GM21515 (cell line): Measurements from ENCODE around the gene CCDC188.

Experiments used
- ATAC-seq: cut with Tn5 transposase; IDR thresholded peaks from one replicate; pipeline ENCODE4 v1.9.1; 2021; ENCODE audit not compliant: unreplicated experiment

The CCDC188 gene

DNA sequence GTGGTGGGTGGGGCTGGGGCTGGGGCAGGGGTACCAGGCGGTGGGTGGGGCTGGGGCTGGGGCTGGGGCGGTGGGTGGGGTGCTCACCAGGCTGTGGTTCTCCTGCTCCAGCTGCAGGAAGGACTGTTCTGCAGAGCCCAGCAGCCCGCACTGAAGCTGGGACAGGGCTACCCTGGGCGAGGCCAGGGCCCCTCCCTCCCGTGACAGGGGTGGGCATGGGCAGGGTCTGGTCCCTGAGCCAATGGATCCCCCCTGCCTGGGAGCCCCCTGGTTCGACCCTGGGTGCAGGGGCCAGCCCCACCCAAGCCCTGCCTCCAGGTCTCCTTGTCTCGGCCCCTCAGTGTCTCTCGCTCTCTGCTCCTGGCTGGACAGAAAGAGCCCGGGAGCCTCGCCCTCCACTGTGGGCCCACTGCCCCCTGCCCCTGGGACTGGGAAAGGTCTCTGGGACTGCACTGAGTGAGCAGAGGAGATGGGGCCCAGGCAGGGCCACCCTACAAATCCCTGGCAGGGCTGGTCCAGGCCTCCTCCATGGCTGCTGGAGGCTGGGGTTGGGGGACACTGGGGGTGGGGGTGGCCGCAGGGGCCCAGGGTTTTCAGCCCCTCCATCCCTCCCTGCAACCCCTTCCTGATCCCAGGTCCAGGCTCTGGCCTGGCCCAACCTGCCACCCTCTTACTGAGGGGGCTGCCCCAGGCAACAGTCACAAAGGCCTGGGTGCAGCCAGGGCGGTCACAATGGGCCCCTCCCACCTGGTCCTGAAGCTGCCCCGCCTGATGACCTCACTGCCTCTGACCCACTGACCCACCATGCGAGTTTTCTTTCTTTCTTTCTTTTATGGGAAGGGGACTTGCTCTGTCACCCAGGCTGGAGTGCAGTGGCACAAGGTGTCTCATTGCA is at the start of gene CCDC188:
Gene CCDC188, minus strand, starts transcription at position 675 of the 895 bp plus-strand sequence. Its CDS starts 69 bp downstream, at position 606.
- ATAC-seq: no peak

DNA sequence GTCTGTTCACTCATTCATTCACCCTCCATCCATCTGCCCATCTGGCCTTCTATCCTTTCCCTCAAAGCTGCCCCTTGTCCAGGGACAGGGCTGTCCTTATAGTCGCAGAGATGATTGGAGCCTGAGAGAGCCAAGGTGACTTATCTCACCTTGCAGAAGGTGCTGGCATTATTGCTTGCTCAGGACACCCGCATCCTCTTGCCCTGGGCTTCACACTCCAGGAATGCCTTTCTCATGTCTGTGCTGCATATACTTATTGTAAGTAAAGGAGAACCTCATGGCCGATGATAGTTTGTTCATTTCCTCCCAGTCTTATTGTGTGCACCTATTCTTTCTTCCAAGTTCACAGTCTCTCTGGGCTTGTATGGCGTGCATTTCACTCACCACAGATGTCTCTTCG is 49.1 kb upstream of the CCDC188 start:
- no peak for ATAC-seq

DNA sequence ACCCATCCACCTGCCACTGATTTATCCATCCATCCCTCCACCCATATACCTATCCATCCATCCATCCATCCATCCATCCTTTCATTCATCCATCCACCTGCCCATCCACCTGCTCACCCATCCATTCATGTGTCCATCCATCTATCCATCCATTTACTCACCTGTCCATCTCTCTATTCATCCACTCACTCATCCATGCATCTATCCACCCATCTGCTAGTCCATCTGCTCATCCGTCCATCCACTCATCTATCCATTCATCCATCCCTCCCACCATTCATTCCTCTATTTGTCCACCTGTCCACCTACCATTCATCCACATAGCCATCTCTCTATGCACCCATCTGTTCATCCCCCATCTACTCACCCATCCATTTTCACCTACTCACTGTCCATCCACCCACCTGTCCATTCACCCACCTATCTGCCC is 48.6 kb upstream of the CCDC188 start:
- ATAC-seq: no peak

DNA sequence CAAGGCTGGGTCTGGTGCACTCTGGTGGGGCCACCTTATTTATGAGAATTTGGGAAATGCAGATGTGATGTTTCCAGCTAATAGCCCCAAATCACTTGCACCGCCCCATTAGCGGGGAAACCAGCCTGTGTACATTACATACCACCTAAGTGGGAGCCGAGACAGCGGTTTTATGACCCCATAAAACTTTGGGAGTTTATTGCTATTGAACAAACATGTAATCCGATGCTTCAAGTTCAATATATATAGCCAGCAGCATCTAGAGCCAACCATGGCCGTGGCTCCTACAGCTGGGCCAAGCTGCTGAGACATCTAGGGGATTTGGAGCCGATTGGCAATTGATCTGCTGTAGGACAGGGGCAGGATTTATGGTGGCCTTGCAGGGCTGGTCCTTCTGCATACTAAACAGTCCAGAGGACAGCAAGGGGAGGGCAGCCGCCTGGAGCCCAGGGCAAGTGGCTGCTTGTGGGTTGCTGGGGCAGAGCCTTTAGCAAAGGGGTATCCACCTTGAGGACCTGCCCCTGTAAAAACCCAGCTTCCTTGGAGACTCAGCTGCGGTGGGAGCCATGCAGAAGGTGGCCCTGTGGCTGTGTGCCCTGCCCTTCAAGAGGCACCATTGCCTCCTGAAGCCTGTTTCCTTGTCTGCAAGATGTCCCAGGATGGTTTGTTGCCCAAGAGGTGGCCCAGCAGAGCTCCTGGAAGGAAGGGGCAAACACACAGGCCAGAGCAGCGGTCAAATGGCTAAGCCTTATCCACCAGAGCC is 47.9 kb upstream of the CCDC188 start:
- no peak for ATAC-seq

DNA sequence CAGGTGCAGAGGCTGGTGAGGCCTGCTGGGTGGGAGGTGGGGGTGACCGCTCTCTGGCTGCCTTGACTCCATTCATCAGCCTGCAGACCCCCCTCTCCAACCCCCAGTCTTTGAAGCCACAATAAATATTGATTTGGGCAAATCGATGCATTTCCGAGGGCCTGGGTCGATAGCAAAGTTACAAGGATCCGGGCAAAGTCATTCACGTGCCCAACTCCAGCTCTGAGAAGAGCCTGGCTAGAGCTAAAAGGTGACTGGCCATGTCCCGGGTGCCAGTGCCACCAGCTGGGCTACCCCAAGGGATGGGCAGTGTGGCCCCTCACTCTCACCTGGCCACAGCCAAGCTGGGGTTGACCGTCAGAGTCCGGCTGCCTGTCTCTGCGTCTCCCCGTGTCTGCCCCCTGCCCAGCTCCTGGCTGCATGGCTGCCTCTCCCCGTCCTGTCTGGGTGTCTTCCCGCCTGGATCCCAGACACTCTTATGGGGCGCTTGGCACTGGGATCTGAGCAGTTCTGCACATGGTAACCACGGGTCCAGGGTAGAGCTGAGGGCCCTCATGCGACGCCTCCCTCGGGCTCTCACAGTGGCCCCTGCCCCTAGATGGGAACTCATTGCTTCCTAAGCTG is 46.7 kb upstream of the CCDC188 start:
- ATAC-seq: no peak

DNA sequence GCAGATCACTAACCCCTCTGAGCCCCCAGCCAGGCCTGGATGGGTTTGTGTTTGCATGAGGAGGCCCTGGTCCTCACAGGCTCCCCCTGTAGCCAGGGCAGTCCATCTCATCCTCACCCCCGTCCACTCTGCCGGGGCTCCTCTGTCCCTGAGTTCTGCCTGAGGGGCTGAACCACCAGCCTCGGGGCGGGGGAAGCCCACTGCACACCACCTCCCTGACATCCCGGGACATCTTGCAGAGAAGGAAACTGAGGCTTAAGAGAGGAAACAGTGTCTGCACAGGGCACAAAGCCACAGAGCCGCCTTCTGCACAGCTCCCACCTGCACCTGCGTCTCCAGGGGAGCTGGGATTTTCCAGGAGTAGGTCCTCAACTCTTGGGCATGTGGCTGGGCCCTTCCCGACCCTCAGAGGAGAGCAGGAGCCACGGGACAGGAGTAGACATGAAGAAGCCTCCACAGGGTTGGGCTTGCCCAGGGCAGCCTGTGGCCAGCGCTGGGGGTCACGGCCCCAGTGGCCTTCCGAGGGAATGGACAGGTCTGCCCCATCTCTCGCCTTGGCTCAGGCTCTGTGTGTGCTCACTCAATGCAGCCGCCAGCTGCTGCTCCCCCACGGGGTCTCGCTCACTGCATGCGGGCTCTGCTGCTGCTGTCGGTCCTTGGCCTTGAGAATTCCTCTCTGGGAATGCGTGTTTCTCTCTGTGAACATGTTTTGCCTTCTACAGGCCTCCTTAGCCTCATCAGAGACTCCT is 45.4 kb upstream of the CCDC188 start:
- ATAC-seq: no peak

DNA sequence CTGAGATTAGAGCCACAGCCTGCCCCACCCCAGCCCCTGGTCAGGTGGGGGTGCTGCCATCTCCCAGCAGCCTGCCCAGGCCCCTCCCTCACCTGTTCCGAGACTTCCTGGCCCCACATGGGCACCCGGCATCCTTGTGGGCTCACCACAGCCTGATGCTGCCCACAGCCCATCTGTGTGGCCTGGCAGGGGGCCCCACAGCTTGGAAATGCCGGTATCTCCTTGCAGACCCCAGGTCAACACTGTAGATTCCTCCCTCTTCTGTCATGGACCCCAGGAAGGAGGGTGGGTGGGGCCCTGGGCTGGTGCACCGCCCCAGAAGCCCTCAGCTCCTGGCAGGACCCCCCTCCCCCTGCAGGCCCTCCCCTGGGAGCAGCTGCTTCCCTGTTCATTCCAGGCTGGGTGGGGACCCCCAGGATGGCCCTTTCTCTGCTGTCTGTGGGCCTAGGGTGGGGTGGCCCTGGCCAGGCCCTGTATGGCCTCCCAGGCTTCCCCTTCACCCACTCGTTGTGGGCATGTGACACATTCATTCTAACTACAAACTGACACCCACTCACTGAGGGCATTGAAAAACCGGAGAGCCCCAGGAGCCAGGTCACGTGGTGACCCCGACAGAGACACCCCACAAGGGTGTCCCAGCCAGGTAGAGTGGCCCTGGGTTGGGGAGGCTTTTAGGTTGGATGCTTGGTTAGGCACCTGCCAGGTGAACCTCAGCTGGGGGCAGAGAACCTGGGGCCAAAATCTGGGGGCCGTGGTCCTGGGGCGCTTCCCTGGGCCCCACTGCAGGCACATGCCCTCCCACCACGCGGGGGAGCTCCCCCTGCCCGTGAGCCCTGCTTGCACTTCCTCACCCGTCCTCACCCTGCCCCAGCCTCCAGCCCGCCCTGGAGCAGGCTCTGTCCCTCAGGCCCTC is 44.1 kb upstream of the CCDC188 start:
- no peak for ATAC-seq

DNA sequence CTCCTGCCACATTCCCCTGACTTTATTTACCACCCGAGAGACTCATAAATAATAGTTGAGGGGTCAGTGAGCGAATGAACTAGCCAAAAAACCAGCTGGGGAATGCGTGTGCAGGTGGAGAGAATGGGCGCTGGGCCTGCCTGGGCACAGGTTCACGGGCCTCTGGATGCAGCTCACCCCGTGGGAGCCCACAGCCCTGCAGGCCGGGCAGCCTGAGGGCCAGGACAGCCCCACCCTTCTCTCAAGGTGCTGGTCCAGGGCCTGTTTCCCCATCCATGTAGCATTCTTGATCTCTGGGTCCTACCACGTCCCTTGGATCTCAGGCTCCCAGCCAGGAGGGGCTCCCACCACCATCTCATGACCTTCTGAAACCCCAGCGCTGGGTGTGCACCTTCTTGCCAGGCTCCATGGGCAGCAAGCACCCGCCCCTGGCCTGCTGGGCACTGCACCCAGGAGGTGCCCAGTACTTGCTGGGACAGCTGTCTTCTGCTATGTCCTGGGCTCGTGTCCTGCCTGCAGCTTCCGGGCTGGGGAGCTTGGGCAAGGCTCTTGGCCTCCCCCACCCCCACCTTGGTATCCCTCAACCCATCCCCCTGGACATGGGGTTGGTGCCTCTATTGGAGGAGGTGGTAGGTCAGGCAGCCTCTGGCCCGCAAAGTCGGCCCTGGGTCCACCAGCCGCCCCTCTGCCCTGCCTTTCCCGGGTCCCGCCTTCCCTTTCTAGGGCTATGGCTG is 43.1 kb upstream of the CCDC188 start:
- ATAC-seq: no peak

DNA sequence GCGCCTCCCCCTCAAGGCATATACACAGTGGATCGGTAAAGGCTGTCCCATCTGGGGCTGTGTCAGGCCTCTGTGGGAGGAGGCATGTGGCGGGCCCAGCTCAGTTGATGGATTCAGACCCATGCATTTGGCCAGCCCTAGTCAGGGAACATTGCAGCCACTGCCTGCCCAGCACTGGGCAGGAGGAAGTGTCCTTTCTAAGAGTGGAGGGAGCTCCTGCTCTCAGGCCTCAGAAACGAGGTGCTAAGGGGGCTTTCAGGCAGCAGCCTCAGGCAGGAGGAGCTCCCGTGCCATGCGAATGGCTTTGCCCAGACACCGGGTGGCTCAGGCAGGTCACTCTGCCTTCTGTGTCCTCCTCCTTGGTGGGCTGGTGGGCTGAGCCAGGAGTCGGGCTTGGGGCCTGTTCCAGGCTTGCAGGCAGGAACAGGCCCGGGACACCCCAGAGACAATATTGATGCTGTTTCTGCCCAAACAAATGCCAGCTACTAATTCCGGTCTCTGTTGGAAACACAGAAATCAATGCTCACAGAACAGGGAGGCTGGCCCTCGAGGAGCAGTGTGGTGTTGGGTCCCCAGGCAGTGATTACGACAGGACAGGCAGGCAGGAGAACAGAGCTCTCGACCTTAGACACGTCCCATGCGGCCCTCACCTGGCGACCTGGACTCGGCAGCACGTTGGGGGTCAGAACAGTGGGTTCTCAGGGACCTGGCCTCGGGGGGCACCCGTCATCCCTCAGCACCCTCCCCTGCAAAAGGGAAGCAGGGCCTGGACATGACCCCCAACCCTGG is 42.3 kb upstream of the CCDC188 start:
- no peak for ATAC-seq

DNA sequence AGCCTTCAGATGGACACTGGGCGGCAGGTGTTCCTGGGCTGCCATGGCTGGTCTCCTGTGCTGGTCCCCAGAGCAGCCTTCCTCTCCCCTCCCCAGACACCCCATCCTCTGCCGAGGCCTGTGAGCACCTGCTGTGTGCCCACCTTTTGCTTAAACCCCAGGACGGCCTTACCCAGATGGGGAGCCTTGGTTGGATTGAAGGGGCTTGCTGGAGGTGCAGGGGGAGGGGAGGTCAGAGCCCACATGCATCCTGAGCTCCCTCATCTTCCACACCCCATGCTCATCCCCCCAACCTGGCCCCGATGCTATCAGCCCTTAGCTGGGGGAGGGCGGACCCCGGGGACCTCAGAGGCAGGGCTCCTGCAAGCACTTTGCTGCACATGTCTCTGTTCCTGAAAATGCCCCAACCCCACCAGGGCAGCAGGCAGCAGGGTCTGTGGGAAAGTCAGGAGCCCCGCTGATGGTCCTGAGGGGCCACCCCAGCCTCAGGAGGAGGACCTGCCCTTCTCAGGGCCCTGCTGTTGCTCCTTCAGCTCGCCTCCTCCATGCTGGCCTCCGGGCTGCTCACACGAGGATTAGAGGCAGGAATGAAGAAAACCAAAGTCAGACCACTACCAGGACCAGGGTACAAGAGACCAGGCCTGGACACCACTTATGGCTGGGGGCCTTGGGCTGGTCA is 41.6 kb upstream of the CCDC188 start:
- ATAC-seq: no peak

DNA sequence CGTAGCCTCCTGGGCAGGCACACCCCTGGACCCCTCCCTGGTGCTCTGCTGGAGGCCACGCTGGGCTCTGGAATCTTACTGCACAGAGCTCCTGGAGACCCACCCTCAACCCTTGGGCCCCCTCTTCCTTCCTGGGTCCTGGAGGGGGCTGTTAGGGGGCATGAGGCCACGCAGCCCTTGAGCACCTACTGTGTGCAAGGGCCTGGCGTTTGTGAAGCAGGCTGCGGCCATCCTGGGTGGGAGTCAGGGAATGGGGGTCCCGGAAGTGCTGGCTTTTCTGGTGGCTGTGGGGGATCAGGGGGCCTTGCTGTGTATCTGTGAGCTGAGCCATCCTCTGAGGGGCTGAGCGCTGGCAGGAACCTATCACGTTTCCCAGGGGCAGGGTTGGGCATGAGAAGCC is 40.9 kb upstream of the CCDC188 start:
- ATAC-seq: no peak

DNA sequence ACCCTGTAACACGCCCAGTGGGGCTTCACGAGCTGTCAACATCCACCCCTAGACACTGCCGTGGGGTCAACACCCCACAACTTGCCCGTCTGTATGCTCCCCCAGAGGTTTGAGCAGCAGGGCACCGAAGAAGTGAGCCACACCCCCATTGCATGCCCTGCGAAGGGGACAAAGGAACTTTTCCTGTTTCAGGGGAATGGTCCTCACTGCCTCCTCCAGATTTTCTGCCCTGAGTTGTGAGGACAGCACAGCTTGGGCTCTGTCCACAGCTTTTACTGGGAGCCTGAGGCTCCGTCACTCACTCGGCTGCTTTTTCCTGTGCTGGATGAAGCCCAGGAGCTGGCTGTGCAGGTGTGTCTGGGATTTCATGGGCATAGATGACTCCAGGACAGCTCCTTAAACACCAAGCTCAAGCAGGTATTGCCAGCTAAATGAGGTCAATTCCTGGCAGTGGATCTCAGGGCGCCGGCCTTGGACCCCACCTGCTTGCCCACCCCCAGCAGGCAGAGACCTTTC is 40.2 kb upstream of the CCDC188 start:
- ATAC-seq: no peak

DNA sequence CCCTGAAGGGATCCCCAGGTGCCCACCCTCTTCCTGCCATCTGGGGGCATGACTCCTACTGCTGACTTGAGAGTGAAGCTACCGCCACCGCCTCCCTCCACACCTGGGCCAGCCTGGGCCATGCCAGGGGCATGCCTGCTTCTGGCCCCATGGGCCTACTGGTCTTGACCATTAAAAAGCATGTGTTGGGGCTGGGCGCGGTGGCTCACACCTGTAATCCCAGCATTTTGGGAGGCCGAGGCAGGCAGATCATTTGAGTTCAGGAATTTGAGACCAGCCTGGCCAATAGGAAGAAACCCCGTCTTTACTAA is 37.7 kb upstream of the CCDC188 start:
- ATAC-seq: no peak

DNA sequence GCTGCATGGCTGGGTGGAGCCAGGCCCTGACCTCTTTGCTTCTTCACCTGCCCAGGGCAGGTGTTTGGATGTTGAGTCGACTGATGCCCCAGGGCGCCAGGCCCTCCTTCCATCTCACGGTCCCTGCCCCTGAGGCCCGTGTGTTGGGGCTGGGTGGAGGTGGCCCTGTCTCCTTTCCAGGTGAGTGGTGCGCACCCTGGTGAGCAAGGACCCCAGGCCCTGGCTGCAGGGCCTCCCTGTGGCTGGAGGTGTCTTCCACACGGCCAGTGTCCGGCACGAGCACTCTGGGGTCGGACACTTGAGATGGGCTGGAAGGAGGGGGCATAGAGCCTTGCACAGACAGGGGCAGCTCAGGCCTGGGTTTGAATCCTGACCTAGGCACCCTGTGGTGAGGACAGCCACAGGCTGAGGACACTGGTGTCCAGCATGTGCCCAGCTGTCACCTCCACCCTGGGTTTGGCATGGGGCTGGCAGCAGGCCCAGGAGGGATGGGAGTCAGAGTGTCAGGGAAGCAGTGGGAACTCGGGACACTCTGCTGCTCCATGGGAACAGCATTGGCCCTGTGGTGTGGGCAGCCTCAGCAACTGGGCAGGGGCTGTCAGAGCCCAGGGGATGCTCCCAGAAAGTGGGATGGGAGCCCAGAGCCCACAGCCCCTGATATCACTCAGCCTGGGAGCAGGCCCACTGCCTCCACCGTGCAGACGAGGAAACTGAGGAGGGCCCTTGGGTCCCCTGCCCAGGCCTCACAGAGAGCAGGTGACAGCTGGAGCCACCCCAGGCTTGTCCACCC is 37.1 kb upstream of the CCDC188 start:
- ATAC-seq: no peak

DNA sequence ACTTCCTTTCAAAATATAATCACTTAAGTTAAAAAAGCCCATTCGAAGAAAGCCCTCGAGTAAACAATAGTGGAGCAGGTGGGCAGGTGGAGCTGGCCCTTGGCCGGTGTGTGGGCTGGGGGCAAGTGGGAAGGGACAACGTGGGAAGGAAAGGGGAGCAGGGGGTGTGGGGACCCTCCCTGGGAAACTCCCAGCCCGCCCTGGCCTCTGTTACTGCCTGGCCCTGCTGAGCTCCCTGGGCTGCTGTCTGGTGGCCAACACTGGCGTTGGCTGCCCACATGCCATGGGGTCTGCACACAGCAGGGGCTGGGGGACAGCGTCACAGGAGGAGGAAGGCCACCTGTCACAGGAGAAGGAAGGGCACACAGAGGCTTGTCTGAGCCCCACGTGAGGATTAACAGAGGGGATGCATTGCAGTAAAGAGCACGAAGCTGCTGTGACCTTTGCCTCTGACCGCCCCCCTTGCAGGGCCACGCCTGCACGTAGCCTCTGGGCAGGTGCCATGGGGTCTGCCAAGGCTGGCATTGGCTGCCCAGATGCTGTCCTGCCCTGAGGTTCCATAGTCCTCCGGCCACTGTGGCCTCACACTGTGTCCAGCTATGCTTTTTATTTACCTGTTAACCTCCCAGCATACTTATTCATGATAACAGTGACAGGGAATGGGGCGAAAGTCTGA is 36.2 kb upstream of the CCDC188 start:
- ATAC-seq: no peak

DNA sequence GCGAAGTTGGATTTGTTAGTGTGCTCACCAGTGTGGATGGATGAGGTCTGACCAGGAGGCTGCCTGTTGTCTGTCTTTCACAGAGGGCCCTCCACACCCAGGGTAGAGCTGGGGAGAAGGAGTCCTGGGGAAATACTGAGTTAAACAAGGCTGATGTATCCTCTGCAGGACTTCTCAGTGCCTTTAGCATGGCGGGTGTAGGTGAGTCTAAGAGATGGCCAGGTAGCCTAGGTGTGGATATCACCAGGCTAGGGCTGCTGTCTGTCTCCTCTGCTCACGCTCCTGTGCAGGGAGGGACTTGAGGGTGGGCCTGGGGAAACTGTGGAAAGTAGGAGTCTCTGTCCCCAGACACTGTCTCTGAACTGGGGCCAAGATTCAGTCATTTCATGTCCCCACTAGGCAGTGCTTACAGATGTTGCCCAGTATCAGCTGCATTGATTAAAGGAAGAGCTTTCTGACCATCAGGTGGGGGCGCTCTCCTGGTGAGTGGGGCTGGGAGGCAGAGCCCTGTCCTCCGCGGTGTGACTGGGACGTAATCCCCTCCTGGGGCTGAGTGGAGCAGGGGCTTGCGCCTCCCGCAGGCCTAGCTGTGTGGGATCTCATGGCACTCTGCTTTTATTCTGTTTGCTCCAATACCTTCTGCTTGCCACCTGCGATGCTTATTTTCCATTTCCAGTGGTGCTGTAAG is 35.5 kb upstream of the CCDC188 start:
- no peak for ATAC-seq
